MCF 10A (cell line): ENCODE results near the gene MOV10L1. TPM values are rescaled to one million over a fixed set of nuclear protein-coding genes. Genes with fewer than 3 reads are reported as not detected.

Experiments used
- BruUV-seq: library from RNA; stranded (reverse); fragments of 400-500 nt; replicated peaks from 2 replicates; lab custom pipeline; 2021; lab: Mats Ljungman, UMichigan
- CTCF ChIA-PET: fragments of 300-600 bp; sonication (Branson Sonifier 250); formaldehyde crosslinking; extraction: SDS; loops from one replicate; lab custom pipeline; 2021; ENCODE audit warnings: antibody characterized with exemption, inconsistent platforms; lab: Yijun Ruan, JAX
- POLR2A ChIA-PET: fragments of 300-600, 350-650 bp; sonication (Branson Sonifier 250); formaldehyde crosslinking; extraction: SDS; loops from one replicate; lab custom pipeline; 2020; ENCODE audit warnings: antibody characterized with exemption, inconsistent platforms; lab: Yijun Ruan, JAX
- DNase-seq: peaks from one replicate; pipeline ENCODE4 v3.0.0-alpha.2; 2018; ENCODE audit not compliant: unreplicated experiment
- H3K27ac Mint-ChIP-seq: one replicate; pipeline ENCODE4 v1.8.0; 2022; ENCODE audit warnings: mild to moderate bottlenecking, low read depth, mixed read lengths; ENCODE audit not compliant: unreplicated experiment
- H3K27me3 Mint-ChIP-seq: one replicate; pipeline ENCODE4 v1.8.0; 2022; ENCODE audit warnings: mixed read lengths; ENCODE audit not compliant: insufficient read depth, unreplicated experiment
- H3K36me3 Mint-ChIP-seq: one replicate; pipeline ENCODE4 v1.8.0; 2022; ENCODE audit warnings: mild to moderate bottlenecking, moderate library complexity, mixed read lengths; ENCODE audit not compliant: insufficient read depth, unreplicated experiment
- H3K4me1 Mint-ChIP-seq: one replicate; pipeline ENCODE4 v1.8.0; 2022; ENCODE audit warnings: mixed read lengths; ENCODE audit not compliant: insufficient read depth, unreplicated experiment
- H3K4me3 Mint-ChIP-seq: one replicate; pipeline ENCODE4 v1.8.0; 2022; ENCODE audit warnings: mild to moderate bottlenecking, moderate library complexity, mixed read lengths; ENCODE audit not compliant: unreplicated experiment
- H3K9me3 Mint-ChIP-seq: one replicate; pipeline ENCODE4 v1.8.0; 2022; ENCODE audit warnings: mixed read lengths; ENCODE audit not compliant: unreplicated experiment
- intact Hi-C: fragments of 100-400 bp; cut with micrococcal nuclease; formaldehyde crosslinking; loops from 2 replicates; pipeline ENCODE4 v1.14.1; 2022
- total RNA-seq: library from RNA; stranded (reverse); gene quantifications from 2 replicates; pipeline ENCODE4 v1.2.3, GENCODE V29; 2022
- TF ChIP-seq, protein P1 (sequence below): fragments of 200-600 bp; IDR thresholded peaks from one replicate; pipeline ENCODE4 v1.8.0; 2022; ENCODE audit warnings: antibody characterized with exemption, mild to moderate bottlenecking; ENCODE audit not compliant: unreplicated experiment

MOV10L1 gene
- total RNA-seq, 1 experiment from 2014 or later = not detected

- ChIA-PET CTCF (interaction anchor here (0.6 kb wide), 1 partner anchor 35 kb away, joined by 8 read pairs; no protein-coding TSS in a partner anchor), POLR2A (interaction anchor here (1.6 kb wide), 1 partner anchor 11 kb away, joined by 5 read pairs; no protein-coding TSS in a partner anchor)
- TF ChIP-seq, protein P1, sequence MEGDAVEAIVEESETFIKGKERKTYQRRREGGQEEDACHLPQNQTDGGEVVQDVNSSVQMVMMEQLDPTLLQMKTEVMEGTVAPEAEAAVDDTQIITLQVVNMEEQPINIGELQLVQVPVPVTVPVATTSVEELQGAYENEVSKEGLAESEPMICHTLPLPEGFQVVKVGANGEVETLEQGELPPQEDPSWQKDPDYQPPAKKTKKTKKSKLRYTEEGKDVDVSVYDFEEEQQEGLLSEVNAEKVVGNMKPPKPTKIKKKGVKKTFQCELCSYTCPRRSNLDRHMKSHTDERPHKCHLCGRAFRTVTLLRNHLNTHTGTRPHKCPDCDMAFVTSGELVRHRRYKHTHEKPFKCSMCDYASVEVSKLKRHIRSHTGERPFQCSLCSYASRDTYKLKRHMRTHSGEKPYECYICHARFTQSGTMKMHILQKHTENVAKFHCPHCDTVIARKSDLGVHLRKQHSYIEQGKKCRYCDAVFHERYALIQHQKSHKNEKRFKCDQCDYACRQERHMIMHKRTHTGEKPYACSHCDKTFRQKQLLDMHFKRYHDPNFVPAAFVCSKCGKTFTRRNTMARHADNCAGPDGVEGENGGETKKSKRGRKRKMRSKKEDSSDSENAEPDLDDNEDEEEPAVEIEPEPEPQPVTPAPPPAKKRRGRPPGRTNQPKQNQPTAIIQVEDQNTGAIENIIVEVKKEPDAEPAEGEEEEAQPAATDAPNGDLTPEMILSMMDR = no peak
- H3K36me3 Mint-ChIP-seq = peaks cover 6% of the 10 kb centered on the region
- H3K27ac Mint-ChIP-seq = no peak overlapping the region
- no peaks in the 10 kb centered on the region for H3K9me3 Mint-ChIP-seq
- no peak for DNase-seq
- intact Hi-C loops = no loop called here
- no peaks in the 10 kb centered on the region for H3K4me1 Mint-ChIP-seq
- BruUV-seq = no TSS peak
- no peaks in the 10 kb centered on the region for H3K27me3 Mint-ChIP-seq
- H3K4me3 Mint-ChIP-seq = no peak overlapping the region
Measured at GRCh38 chr22:50175921-50176849, 86.4 kb downstream of the MOV10L1 start.

GRCh38 chr22:50176850-50177536, 87.2 kb downstream of the MOV10L1 start:
- BruUV-seq = no TSS peak
- Mint-ChIP-seq H3K36me3 (peaks cover 6% of the 10 kb centered on the region), H3K27ac (no peak overlapping the region), H3K27me3 (no peaks in the 10 kb centered on the region), H3K4me1 (no peaks in the 10 kb centered on the region), H3K4me3 (no peak overlapping the region), H3K9me3 (no peaks in the 10 kb centered on the region)
- ChIA-PET POLR2A (no interaction called here), CTCF (interaction anchor here (0.6 kb wide), 1 partner anchor 36 kb away, joined by 8 read pairs; no protein-coding TSS in a partner anchor)
- TF ChIP-seq, protein P1 = no peak
- DNase-seq = no peak
- intact Hi-C loops = no loop called here

DNA sequence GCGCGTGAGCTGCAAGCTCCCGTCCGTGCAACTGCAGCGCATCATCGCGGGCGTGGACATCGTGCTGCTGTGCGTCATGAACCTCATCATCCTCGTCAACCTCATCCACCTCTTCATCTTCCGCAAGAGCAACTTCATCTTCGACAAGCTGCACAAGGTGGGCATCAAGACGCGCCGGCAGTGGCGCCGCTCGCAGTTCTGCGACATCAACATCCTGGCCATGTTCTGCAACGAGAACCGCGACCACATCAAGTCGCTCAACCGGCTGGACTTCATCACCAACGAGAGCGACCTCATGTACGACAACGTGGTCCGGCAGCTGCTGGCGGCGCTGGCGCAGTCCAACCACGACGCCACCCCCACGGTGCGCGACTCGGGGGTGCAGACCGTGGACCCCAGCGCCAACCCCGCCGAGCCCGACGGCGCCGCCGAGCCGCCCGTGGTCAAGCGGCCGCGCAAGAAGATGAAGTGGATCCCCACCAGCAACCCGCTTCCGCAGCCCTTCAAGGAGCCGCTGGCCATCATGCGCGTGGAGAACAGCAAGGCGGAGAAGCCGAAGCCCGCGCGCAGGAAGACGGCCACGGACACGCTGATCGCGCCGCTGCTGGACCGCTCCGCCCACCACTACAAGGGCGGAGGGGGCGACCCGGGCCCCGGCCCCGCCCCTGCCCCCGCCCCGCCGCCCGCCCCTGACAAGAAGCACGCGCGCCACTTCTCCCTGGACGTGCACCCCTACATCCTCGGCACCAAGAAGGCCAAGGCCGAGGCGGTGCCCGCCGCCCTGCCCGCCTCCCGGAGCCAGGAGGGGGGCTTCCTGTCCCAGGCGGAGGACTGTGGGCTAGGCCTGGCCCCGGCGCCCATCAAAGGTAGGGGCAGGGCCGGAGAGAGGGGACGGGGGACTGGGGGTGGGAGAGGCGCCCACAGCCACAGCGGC, 88.0 kb downstream of the MOV10L1 start:
- no peak overlapping the region for H3K4me3 Mint-ChIP-seq
- ChIA-PET POLR2A (no interaction called here), CTCF (no interaction called here)
- H3K27ac Mint-ChIP-seq = no peak overlapping the region
- no peak for DNase-seq
- TF ChIP-seq, protein P1 = no peak
- no TSS peak for BruUV-seq
- intact Hi-C loops = no loop called here
- H3K36me3 Mint-ChIP-seq = peaks cover 1% of the 10 kb centered on the region
- no peaks in the 10 kb centered on the region for H3K4me1 Mint-ChIP-seq
- no peaks in the 10 kb centered on the region for H3K27me3 Mint-ChIP-seq
- H3K9me3 Mint-ChIP-seq = no peaks in the 10 kb centered on the region
